ENCODE measurements around the gene TBR1. TPM values are rescaled to one million over a fixed set of nuclear protein-coding genes. Genes with fewer than 3 reads are reported as not detected.

Gene TBR1
- total RNA-seq, 4 donors from 2014 or later: not detected

GRCh38 chr2:161384864-161385263, 31.2 kb upstream of the TBR1 start:
- TF ChIP-seq POLR2A (IDR thresholded peaks at IDR 0.05): no peak
- TF ChIP-seq CTCF (IDR thresholded peaks at IDR 0.05): no peak
- TF ChIP-seq EP300 (IDR thresholded peaks at IDR 0.05): no peak
- no peak overlapping the region for H3K4me3 ChIP-seq
- H3K4me1 ChIP-seq: no peaks in the 10 kb centered on the region
- H3K36me3 ChIP-seq: peaks cover 0 to 6% (median 0%) of the 10 kb centered on the region in 3 donors
- no peaks in the 10 kb centered on the region for H3K9me3 ChIP-seq
- no peak overlapping the region for H3K27ac ChIP-seq
- DNase-seq (ENCODE audit: low spot score in 2 of 2): no peak
- no peaks in the 10 kb centered on the region for H3K27me3 ChIP-seq

- WGBS, 2 donors: 86% methylated on average over 2 of the region's 2 CpGs
- no peak for DNase-seq (ENCODE audit: low spot score in 2 of 2)
- TF ChIP-seq CTCF (IDR thresholded peaks at IDR 0.05): no peak
- no peak for TF ChIP-seq POLR2A (IDR thresholded peaks at IDR 0.05)
- no peak for TF ChIP-seq EP300 (IDR thresholded peaks at IDR 0.05)
- Histone ChIP-seq H3K9me3 (no peaks in the 10 kb centered on the region), H3K27me3 (no peaks in the 10 kb centered on the region), H3K27ac (no peak overlapping the region), H3K4me1 (no peaks in the 10 kb centered on the region), H3K4me3 (no peak overlapping the region), H3K36me3 (peaks cover 0 to 6% (median 0%) of the 10 kb centered on the region in 3 donors)
Observed at GRCh38 chr2:161386228-161386824, 29.8 kb upstream of the TBR1 start.

- Histone ChIP-seq H3K9me3 (no peaks in the 10 kb centered on the region), H3K27me3 (no peaks in the 10 kb centered on the region), H3K27ac (no peak overlapping the region), H3K36me3 (peaks cover 0 to 15% (median 0%) of the 10 kb centered on the region in 3 donors), H3K4me3 (no peak overlapping the region), H3K4me1 (no peaks in the 10 kb centered on the region)
- TF ChIP-seq POLR2A (IDR thresholded peaks at IDR 0.05) (no peak), CTCF (IDR thresholded peaks at IDR 0.05) (no peak), EP300 (IDR thresholded peaks at IDR 0.05) (no peak)
- no peak for DNase-seq (ENCODE audit: low spot score in 2 of 2)
- 91 to 94% methylated on average over 2 of the region's 2 CpGs for WGBS, 2 donors
Observed at GRCh38 chr2:161388146-161388779, 27.8 kb upstream of the TBR1 start.

GRCh38 chr2:161391737-161392506, 24.2 kb upstream of the TBR1 start:
- Histone ChIP-seq H3K36me3 (peaks cover 0 to 35% (median 6%) of the 10 kb centered on the region in 3 donors), H3K27me3 (no peaks in the 10 kb centered on the region), H3K4me3 (no peak overlapping the region), H3K27ac (no peak overlapping the region), H3K4me1 (no peaks in the 10 kb centered on the region), H3K9me3 (no peaks in the 10 kb centered on the region)
- DNase-seq (ENCODE audit: low spot score in 2 of 2): no peak
- 91 to 93% methylated on average over 4 of the region's 4 CpGs for WGBS, 2 donors
- no peak for TF ChIP-seq POLR2A (IDR thresholded peaks at IDR 0.05)
- no peak for TF ChIP-seq EP300 (IDR thresholded peaks at IDR 0.05)
- TF ChIP-seq CTCF (IDR thresholded peaks at IDR 0.05): no peak

- peaks cover 0 to 63% (median 6%) of the 10 kb centered on the region in 3 donors for H3K36me3 ChIP-seq
- no peak for TF ChIP-seq CTCF (IDR thresholded peaks at IDR 0.05)
- no peak for TF ChIP-seq POLR2A (IDR thresholded peaks at IDR 0.05)
- no peak for TF ChIP-seq EP300 (IDR thresholded peaks at IDR 0.05)
Observed at GRCh38 chr2:161400076-161400475, 16.0 kb upstream of the TBR1 start.

More at GRCh38 chr2:161400076-161400475, 16.0 kb upstream of the TBR1 start:
- H3K4me1 ChIP-seq: no peaks in the 10 kb centered on the region
- H3K27me3 ChIP-seq: no peaks in the 10 kb centered on the region
- H3K9me3 ChIP-seq: no peaks in the 10 kb centered on the region
- no peak overlapping the region for H3K4me3 ChIP-seq
- no peak for DNase-seq (ENCODE audit: low spot score in 2 of 2)
- H3K27ac ChIP-seq: no peak overlapping the region
- WGBS, 2 donors: 98 to 99% methylated on average over 2 of the region's 2 CpGs
